Fibroblast of lung (primary cell): ENCODE measurements around the gene HSF5. TPM values are rescaled to one million over a fixed set of nuclear protein-coding genes. Genes with fewer than 3 reads are reported as not detected.
A peak's percentile ranks its signal among the peaks of the same experiment; 100 is the strongest.

Source experiments
- DNase-seq, 2 donors: peaks; one replicate each; pipeline versions ENCODE4 v3.0.0 to v3.0.0-alpha.2; 2010; ENCODE audit warnings: low read depth in 2 of 2
- H2AFZ ChIP-seq: 2 replicates; pipeline ENCODE4 v1.5.1; 2012; ENCODE audit warnings: low read length, control low read depth, inconsistent platforms
- H3K27ac ChIP-seq: 2 replicates; pipeline ENCODE4 v1.5.1; 2011; ENCODE audit warnings: low read length, control low read depth; ENCODE audit not compliant: insufficient read depth
- H3K27me3 ChIP-seq: 2 replicates; pipeline ENCODE4 v1.5.1; 2011; ENCODE audit warnings: mild to moderate bottlenecking, low read length; ENCODE audit not compliant: control insufficient read depth, insufficient read depth
- H3K36me3 ChIP-seq: 2 replicates; pipeline ENCODE4 v1.5.1; 2011; ENCODE audit warnings: low read length; ENCODE audit not compliant: control insufficient read depth, insufficient read depth
- H3K4me1 ChIP-seq: 2 replicates; pipeline ENCODE4 v1.5.1; 2011; ENCODE audit warnings: low read length; ENCODE audit not compliant: control insufficient read depth, insufficient read depth; ENCODE audit errors: extremely low read depth
- H3K4me2 ChIP-seq: 2 replicates; pipeline ENCODE4 v1.5.1; 2011; ENCODE audit warnings: low read length, control low read depth; ENCODE audit not compliant: insufficient read depth; ENCODE audit errors: extremely low read depth
- H3K4me3 ChIP-seq, 4 experiments: fragments of 200-600 bp in 1 of 4; sonication (generic) in 1 of 4; replicated peaks in 1 of 4; 2 replicates each; pipeline ENCODE4 v1.5.1; 2011 to 2016; ENCODE audit warnings: low read length in 4 of 4, low read depth in 3 of 4, mild to moderate bottlenecking in 3 of 4, control low read depth in 2 of 4, inconsistent platforms in 1 of 4, mixed read lengths in 1 of 4; ENCODE audit not compliant: insufficient read depth in 1 of 4; ENCODE audit errors: control extremely low read depth in 1 of 4
- H3K79me2 ChIP-seq: 2 replicates; pipeline ENCODE4 v1.5.1; 2012; ENCODE audit warnings: mild to moderate bottlenecking, low read length, inconsistent platforms; ENCODE audit not compliant: control insufficient read depth, insufficient read depth
- H3K9ac ChIP-seq: 2 replicates; pipeline ENCODE4 v1.5.1; 2011; ENCODE audit warnings: mild to moderate bottlenecking, low read length, control low read depth; ENCODE audit not compliant: insufficient read depth
- H3K9me3 ChIP-seq: 2 replicates; pipeline ENCODE4 v1.5.1; 2012; ENCODE audit warnings: low read depth, low read length; ENCODE audit not compliant: control insufficient read depth, insufficient read depth
- H4K20me1 ChIP-seq: 2 replicates; pipeline ENCODE4 v1.5.1; 2011; ENCODE audit warnings: low read length; ENCODE audit not compliant: control insufficient read depth, insufficient read depth; ENCODE audit errors: extremely low read depth
- CTCF ChIP-seq, 2 donors: IDR thresholded peaks in 1 of 2; conservative IDR thresholded peaks in 1 of 2; 1 replicate in 1 of 2; 2 replicates in 1 of 2; pipeline ENCODE4 v1.5.1; 2011 to 2012; ENCODE audit warnings: low read length in 2 of 2, control low read depth in 1 of 2, inconsistent platforms in 1 of 2, low read depth in 1 of 2, mild to moderate bottlenecking in 1 of 2
- EZH2 ChIP-seq: IDR thresholded peaks from 2 replicates; pipeline ENCODE4 v1.5.1; 2012; ENCODE audit warnings: low read length, control low read depth, mild to moderate bottlenecking; ENCODE audit errors: missing control alignments
- polyA plus RNA-seq, 2 donors: library from polyadenylated mRNA; depleted of rRNA in 1 of 2; stranded (reverse) in 1 of 2; unstranded in 1 of 2; fragments of >200 nt; gene quantifications; 2 replicates each; pipeline ENCODE4 v1.2.1, GENCODE V29; 2011 to 2012; ENCODE audit warnings: missing spikeins in 1 of 2
- total RNA-seq: library from RNA; depleted of rRNA; stranded (reverse); fragments of >200 nt; gene quantifications from 2 replicates; pipeline ENCODE4 v1.2.1, GENCODE V29; 2014

The HSF5 gene
- total and polyA plus RNA-seq, 2 donors (not counting 1 experiment from before 2014, with no cell fraction given) = under 0.01 TPM; not detected in 1

GRCh38 chr17:58531122-58531521, 42.9 kb upstream of the HSF5 start:
- H3K27me3 ChIP-seq = peaks cover 2% of the 10 kb centered on the region
- no peaks in the 10 kb centered on the region for H3K9me3 ChIP-seq
- no peaks in the 10 kb centered on the region for H4K20me1 ChIP-seq
- DNase-seq = no peak
- no peak overlapping the region for H3K9ac ChIP-seq
- no peak overlapping the region for H2AFZ ChIP-seq
- TF ChIP-seq EZH2 (peak; percentile 31), CTCF (conservative IDR thresholded peaks at IDR 0.05 in 1 of 2, IDR thresholded peaks at IDR 0.05 in 1 of 2; ENCODE audit: low read depth in 1 of 2, low read length in 2 of 2) (no peak)
- peak overlapping the region in 1 of 4 experiments; percentile 45 for H3K4me3 ChIP-seq
- H3K36me3 ChIP-seq = no peaks in the 10 kb centered on the region
- no peak overlapping the region for H3K27ac ChIP-seq
- H3K4me1 ChIP-seq = peaks cover 15% of the 10 kb centered on the region
- peak overlapping the region; percentile 9 for H3K4me2 ChIP-seq
- H3K79me2 ChIP-seq = no peaks in the 10 kb centered on the region

DNA sequence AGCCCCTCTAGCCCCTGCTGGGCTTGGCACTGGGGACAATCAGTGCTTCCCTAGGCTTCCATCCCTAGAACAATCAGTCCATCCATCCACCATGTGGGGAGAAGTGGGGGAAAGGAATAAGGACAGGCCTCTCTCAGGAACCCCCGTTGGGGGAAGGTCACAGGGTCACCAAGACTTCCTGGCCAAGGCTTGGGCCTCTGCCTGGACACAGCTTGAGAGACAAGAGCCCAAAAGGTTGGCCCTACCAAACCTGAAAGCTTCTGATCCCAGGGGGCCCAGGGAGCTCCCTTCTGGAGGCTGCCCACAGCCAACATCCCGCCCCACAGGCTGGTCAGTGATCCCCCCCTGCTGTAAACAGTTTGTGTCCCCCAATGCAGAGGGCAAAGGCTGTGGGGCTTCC, 42.4 kb upstream of the HSF5 start:
- H3K27ac ChIP-seq = no peak overlapping the region
- DNase-seq = no peak
- H3K9ac ChIP-seq = no peak overlapping the region
- peaks cover 2% of the 10 kb centered on the region for H3K27me3 ChIP-seq
- H3K4me2 ChIP-seq = no peak overlapping the region
- no peaks in the 10 kb centered on the region for H3K9me3 ChIP-seq
- no peak overlapping the region for H3K4me3 ChIP-seq
- no peaks in the 10 kb centered on the region for H4K20me1 ChIP-seq
- no peaks in the 10 kb centered on the region for H3K79me2 ChIP-seq
- TF ChIP-seq CTCF (conservative IDR thresholded peaks at IDR 0.05 in 1 of 2, IDR thresholded peaks at IDR 0.05 in 1 of 2; ENCODE audit: low read depth in 1 of 2, low read length in 2 of 2) = no peak
- no peak for TF ChIP-seq EZH2
- peaks cover 20% of the 10 kb centered on the region for H3K4me1 ChIP-seq
- no peak overlapping the region for H2AFZ ChIP-seq
- no peaks in the 10 kb centered on the region for H3K36me3 ChIP-seq

DNA sequence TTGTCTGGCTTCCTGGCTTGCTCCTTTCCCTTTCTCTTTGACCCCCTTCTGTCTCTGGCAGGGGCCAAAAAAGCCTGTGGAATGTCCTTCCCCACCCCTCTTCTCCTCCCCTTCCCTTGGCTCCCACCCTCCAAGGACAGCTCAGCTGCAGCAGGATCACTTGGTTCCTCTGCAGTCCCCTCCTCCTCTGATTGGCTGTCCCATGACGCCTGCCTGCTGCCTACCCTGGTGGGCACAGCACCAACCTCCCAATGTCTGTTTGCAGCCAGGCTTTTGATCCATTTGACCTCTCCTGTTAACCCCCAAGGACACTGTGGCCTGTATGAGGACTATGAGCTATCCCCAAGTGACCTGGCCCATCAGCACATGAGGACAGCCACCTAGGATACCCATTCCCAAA, 41.1 kb upstream of the HSF5 start:
- TF ChIP-seq EZH2 (no peak), CTCF (conservative IDR thresholded peaks at IDR 0.05 in 1 of 2, IDR thresholded peaks at IDR 0.05 in 1 of 2; ENCODE audit: low read depth in 1 of 2, low read length in 2 of 2) (no peak)
- Histone ChIP-seq H3K4me1 (peaks cover 18% of the 10 kb centered on the region), H3K9ac (no peak overlapping the region), H3K27me3 (peaks cover 2% of the 10 kb centered on the region), H3K36me3 (no peaks in the 10 kb centered on the region), H2AFZ (no peak overlapping the region), H3K4me3 (no peak overlapping the region), H3K79me2 (no peaks in the 10 kb centered on the region), H3K9me3 (no peaks in the 10 kb centered on the region), H3K27ac (no peak overlapping the region), H4K20me1 (no peaks in the 10 kb centered on the region), H3K4me2 (no peak overlapping the region)
- DNase-seq = no peak
